ENCODE measurements around the gene ASIC2. TPM values are rescaled to one million over a fixed set of nuclear protein-coding genes. Genes with fewer than 3 reads are reported as not detected.

The ASIC2 gene
- total RNA-seq, 1 experiment from 2014 or later, result not detected

DNA sequence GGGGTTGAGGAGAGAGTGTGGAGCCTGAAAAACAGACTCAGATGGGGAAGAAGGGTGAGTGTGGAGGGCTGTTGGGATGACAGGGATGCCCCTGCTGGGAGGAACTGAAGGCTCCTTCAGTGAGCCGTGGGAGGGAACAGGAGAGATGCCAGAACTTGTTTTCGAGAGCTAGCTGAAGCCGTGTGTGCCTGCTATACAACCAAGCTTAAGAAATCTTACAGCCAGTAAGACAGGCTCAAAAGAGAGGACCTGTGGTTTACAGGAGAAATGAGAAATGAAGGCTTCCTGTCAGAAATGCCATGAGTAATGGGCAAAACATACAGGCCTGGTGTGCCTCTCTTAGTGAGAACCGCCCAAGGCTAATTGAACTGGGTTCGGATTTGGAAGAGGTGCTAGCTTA is 201.8 kb downstream of the ASIC2 start:
- Histone ChIP-seq H3K79me2 (ENCODE audit: insufficient read depth, low read length) (no peaks in the 10 kb centered on the region), H4K20me1 (ENCODE audit: insufficient read depth) (no peaks in the 10 kb centered on the region), H3K4me2 (ENCODE audit: low read length) (no peak overlapping the region), H3K9me3 (ENCODE audit: control insufficient read depth in 1 of 2, insufficient read depth in 1 of 2, low read depth in 1 of 2, low read length in 2 of 2) (no peaks in the 10 kb centered on the region), H3K27me3 (ENCODE audit: insufficient read depth, low read length) (peaks cover 46% of the 10 kb centered on the region), H2AFZ (ENCODE audit: low read depth, low read length, poor library complexity, severe bottlenecking) (no peak overlapping the region), H3K9me2 (ENCODE audit: insufficient read depth) (no peaks in the 10 kb centered on the region), H3K27ac (ENCODE audit: low read depth, low read length) (no peak overlapping the region), H3K4me3 (replicated peaks in 1 of 2; ENCODE audit: low read depth in 1 of 2, low read length in 2 of 2) (no peak overlapping the region), H3K9ac (ENCODE audit: low read length) (no peak overlapping the region), H3K4me1 (ENCODE audit: control insufficient read depth in 1 of 2, insufficient read depth in 2 of 2, low read length in 2 of 2) (no peaks in the 10 kb centered on the region), H3K36me3 (ENCODE audit: control insufficient read depth in 1 of 2, insufficient read depth in 2 of 2, low read length in 2 of 2) (no peaks in the 10 kb centered on the region)
- POLR2A ChIA-PET, result no interaction called here
- ATAC-seq, result no peak
- intact Hi-C loops (cut with micrococcal nuclease), result no loop called here
- RAD21 ChIA-PET (ENCODE audit: low non-redundant PET in 1 of 2, low total read pairs in 2 of 2, uncharacterized antibody in 2 of 2, unreplicated experiment in 2 of 2), result no interaction called here
- no TSS peak for BruUV-seq (replicated peaks)
- CTCF ChIA-PET, result no interaction called here
- no peak for DNase-seq (ENCODE audit: low read depth, low spot score)
- TF ChIP-seq YY1 (IDR thresholded peaks at IDR 0.05; ENCODE audit: extremely low read depth, insufficient replicate concordance, low read depth, low read length), result no peak
- TF ChIP-seq, protein P1, sequence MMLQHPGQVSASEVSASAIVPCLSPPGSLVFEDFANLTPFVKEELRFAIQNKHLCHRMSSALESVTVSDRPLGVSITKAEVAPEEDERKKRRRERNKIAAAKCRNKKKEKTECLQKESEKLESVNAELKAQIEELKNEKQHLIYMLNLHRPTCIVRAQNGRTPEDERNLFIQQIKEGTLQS (IDR thresholded peaks at IDR 0.05), result no peak
- TF ChIP-seq, protein P2, sequence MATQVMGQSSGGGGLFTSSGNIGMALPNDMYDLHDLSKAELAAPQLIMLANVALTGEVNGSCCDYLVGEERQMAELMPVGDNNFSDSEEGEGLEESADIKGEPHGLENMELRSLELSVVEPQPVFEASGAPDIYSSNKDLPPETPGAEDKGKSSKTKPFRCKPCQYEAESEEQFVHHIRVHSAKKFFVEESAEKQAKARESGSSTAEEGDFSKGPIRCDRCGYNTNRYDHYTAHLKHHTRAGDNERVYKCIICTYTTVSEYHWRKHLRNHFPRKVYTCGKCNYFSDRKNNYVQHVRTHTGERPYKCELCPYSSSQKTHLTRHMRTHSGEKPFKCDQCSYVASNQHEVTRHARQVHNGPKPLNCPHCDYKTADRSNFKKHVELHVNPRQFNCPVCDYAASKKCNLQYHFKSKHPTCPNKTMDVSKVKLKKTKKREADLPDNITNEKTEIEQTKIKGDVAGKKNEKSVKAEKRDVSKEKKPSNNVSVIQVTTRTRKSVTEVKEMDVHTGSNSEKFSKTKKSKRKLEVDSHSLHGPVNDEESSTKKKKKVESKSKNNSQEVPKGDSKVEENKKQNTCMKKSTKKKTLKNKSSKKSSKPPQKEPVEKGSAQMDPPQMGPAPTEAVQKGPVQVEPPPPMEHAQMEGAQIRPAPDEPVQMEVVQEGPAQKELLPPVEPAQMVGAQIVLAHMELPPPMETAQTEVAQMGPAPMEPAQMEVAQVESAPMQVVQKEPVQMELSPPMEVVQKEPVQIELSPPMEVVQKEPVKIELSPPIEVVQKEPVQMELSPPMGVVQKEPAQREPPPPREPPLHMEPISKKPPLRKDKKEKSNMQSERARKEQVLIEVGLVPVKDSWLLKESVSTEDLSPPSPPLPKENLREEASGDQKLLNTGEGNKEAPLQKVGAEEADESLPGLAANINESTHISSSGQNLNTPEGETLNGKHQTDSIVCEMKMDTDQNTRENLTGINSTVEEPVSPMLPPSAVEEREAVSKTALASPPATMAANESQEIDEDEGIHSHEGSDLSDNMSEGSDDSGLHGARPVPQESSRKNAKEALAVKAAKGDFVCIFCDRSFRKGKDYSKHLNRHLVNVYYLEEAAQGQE (IDR thresholded peaks at IDR 0.05; ENCODE audit: low read depth), result no peak
- TF ChIP-seq, protein P3, sequence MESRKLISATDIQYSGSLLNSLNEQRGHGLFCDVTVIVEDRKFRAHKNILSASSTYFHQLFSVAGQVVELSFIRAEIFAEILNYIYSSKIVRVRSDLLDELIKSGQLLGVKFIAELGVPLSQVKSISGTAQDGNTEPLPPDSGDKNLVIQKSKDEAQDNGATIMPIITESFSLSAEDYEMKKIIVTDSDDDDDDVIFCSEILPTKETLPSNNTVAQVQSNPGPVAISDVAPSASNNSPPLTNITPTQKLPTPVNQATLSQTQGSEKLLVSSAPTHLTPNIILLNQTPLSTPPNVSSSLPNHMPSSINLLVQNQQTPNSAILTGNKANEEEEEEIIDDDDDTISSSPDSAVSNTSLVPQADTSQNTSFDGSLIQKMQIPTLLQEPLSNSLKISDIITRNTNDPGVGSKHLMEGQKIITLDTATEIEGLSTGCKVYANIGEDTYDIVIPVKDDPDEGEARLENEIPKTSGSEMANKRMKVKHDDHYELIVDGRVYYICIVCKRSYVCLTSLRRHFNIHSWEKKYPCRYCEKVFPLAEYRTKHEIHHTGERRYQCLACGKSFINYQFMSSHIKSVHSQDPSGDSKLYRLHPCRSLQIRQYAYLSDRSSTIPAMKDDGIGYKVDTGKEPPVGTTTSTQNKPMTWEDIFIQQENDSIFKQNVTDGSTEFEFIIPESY (IDR thresholded peaks at IDR 0.05; ENCODE audit: extremely low read depth, insufficient replicate concordance, low read length), result no peak
- TF ChIP-seq TCF7L2 (IDR thresholded peaks at IDR 0.05; ENCODE audit: borderline replicate concordance, extremely low read depth, insufficient read depth, insufficient read length), result no peak
